Amygdala (tissue), 56 donors: ENCODE data around the gene RNF150.
A peak's percentile ranks its signal among the peaks of the same experiment; 100 is the strongest.

Source experiments
- DNase-seq, 56 donors: peaks; one replicate each; lab custom pipeline; 2025; lab: John Stamatoyannopoulos, UW

Gene RNF150

GRCh38 chr4:141035920-141036319, 97.3 kb downstream of the RNF150 start:
- no peak for DNase-seq

GRCh38 chr4:141028024-141028529, 105.2 kb downstream of the RNF150 start:
- no peak for DNase-seq

GRCh38 chr4:141027421-141027820, 105.8 kb downstream of the RNF150 start:
- DNase-seq, result no peak

GRCh38 chr4:141026900-141027299, 106.4 kb downstream of the RNF150 start:
- DNase-seq, result no peak

GRCh38 chr4:141023051-141023450, 110.2 kb downstream of the RNF150 start:
- no peak for DNase-seq

- no peak for DNase-seq
Measured at GRCh38 chr4:141022111-141022695, 111.1 kb downstream of the RNF150 start.

GRCh38 chr4:141021397-141022110, 111.7 kb downstream of the RNF150 start:
- DNase-seq, result no peak

- no peak for DNase-seq
Measured at GRCh38 chr4:141020801-141021261, 112.4 kb downstream of the RNF150 start.

GRCh38 chr4:141019768-141020167, 113.5 kb downstream of the RNF150 start:
- no peak for DNase-seq

- no peak for DNase-seq
Measured at GRCh38 chr4:141016117-141016798, 117.0 kb downstream of the RNF150 start.

GRCh38 chr4:141013899-141014298, 119.4 kb downstream of the RNF150 start:
- no peak for DNase-seq

- DNase-seq, result peak in 11 of 56 donors; percentile 0 to 20 (median 3)
Measured at GRCh38 chr4:141011901-141012315, 121.4 kb downstream of the RNF150 start.

GRCh38 chr4:141009931-141010330, 123.3 kb downstream of the RNF150 start:
- DNase-seq, result no peak

- no peak for DNase-seq
Measured at GRCh38 chr4:141009129-141009528, 124.1 kb downstream of the RNF150 start.

GRCh38 chr4:141006242-141006802, 126.9 kb downstream of the RNF150 start:
- DNase-seq, result no peak

GRCh38 chr4:141004823-141005222, 128.4 kb downstream of the RNF150 start:
- no peak for DNase-seq

GRCh38 chr4:141003193-141003592, 130.1 kb downstream of the RNF150 start:
- no peak for DNase-seq

GRCh38 chr4:141002323-141002805, 130.9 kb downstream of the RNF150 start:
- no peak for DNase-seq

GRCh38 chr4:140996766-140997165, 136.5 kb downstream of the RNF150 start:
- DNase-seq, result no peak

- DNase-seq, result no peak
Measured at GRCh38 chr4:140995058-140995457, 138.2 kb downstream of the RNF150 start.

- DNase-seq, result no peak
Measured at GRCh38 chr4:140994015-140994414, 139.3 kb downstream of the RNF150 start.
